Esophagus (tissue), 2 donors: ENCODE data around the gene SPTB. TPM values are rescaled to one million over a fixed set of nuclear protein-coding genes. Genes with fewer than 3 reads are reported as not detected.

ENCODE experiments used
- H3K27ac ChIP-seq, 2 donors: one replicate each; pipeline ENCODE4 v1.5.1; 2013; ENCODE audit warnings: low read depth in 2 of 2, mild to moderate bottlenecking in 2 of 2, inconsistent platforms in 1 of 2, low read length in 1 of 2, moderate library complexity in 1 of 2
- H3K27me3 ChIP-seq, 2 donors: one replicate each; pipeline ENCODE4 v1.6.1; 2013; ENCODE audit warnings: low read length in 2 of 2, control low read depth in 1 of 2, mild to moderate bottlenecking in 1 of 2; ENCODE audit not compliant: insufficient read depth in 2 of 2, control insufficient read depth in 1 of 2
- H3K36me3 ChIP-seq, 2 donors: one replicate each; pipeline ENCODE4 v1.6.1; 2013; ENCODE audit warnings: low read length in 1 of 2; ENCODE audit not compliant: control insufficient read depth in 2 of 2, insufficient read depth in 2 of 2
- H3K4me1 ChIP-seq, 2 donors: one replicate each; pipeline ENCODE4 v1.6.1; 2013; ENCODE audit warnings: low read length in 1 of 2; ENCODE audit not compliant: control insufficient read depth in 2 of 2, insufficient read depth in 2 of 2
- H3K4me3 ChIP-seq, 2 donors: one replicate each; pipeline ENCODE4 v1.5.1; 2013; ENCODE audit warnings: low read length in 2 of 2, mild to moderate bottlenecking in 2 of 2, low read depth in 1 of 2, moderate library complexity in 1 of 2
- H3K9me3 ChIP-seq, 2 donors: one replicate each; pipeline ENCODE4 v1.6.1; 2013; ENCODE audit warnings: mild to moderate bottlenecking in 2 of 2, low read depth in 1 of 2, low read length in 1 of 2, moderate library complexity in 1 of 2; ENCODE audit not compliant: control insufficient read depth in 2 of 2, insufficient read depth in 1 of 2
- WGBS, 2 donors: extraction: QIAGEN DNeasy Blood & Tissue Kit; methylation state at CpG; one replicate each; pipeline ENCODE4 v1.1.7; 2013; 5-methylcytosine and 5-hydroxymethylcytosine counted together
- polyA plus RNA-seq, 2 donors: library from polyadenylated mRNA; stranded (reverse); fragments of 200-250 nt; gene quantifications; one replicate each; pipeline ENCODE4 v1.2.3, GENCODE V29; 2013
- donor health status: healthy with polysubstance abuse.
- donor health status: Bipolar disorder and iron deficiency.

SPTB gene
- polyA plus RNA-seq, 2 donors, result 0.11 to 0.41 TPM

DNA sequence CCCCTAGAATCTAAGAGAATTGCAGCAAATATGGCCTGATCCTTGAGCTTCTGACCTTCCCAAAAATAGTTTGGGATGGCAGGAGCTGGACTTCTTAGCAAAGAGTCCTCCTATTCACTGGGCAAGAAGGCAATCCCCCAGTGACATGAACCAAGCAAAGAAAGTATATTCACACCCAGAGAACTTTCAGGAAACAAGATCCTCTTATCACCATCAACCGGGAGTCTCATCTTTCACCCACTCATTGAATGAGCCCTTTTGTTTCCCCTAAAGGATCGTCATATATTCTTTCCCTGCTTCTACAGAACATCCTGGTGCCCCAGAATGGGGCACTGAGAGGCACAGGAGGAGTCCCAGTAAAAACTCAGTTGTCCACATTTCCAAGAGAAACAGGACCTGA, 19.7 kb downstream of the SPTB start:
- Histone ChIP-seq H3K27me3 (no peaks in the 10 kb centered on the region), H3K9me3 (no peaks in the 10 kb centered on the region), H3K36me3 (no peaks in the 10 kb centered on the region), H3K4me3 (no peak overlapping the region), H3K27ac (no peak overlapping the region), H3K4me1 (no peaks in the 10 kb centered on the region)
- 46 to 49% methylated on average over 2 of the region's 2 CpGs for WGBS, 2 donors

DNA sequence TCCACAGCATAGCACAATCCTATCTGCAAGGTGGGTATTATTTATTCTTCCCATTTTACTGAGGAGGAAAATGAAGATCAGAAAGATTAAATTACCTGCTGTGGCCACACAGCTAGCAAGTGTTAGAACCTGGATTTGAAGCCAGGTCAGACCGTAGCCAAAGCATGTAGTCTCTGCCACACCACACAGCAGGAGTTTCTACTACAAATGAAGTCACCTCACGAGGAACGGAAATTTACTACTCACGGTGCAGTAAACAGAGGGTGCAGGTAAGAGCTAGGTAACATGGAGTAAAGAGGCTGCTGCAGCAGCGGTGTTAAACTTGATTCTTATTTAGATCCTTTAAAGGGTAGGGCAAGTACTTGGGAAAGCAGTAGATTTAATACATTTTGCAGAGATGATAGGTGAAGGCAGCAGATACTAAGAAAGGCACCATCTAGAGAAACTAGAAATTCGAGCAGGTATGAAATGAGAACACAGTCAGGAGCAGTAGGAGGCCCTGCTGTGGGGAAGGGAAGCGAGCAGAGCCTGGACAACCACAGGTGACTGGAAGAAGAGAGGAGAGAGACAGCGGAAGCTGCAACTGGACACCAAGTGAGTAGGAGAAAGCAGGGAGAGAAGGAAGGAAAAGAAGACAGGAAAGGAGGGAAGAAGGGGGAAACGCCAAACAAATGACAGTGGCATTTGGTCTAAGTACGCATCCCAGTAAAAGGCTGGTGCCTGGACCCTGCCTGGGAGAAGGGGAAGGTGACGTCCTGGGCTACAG, 21.5 kb downstream of the SPTB start:
- H3K4me3 ChIP-seq, result no peak overlapping the region
- no peak overlapping the region for H3K27ac ChIP-seq
- H3K9me3 ChIP-seq, result no peaks in the 10 kb centered on the region
- WGBS, 2 donors, result 73 to 74% methylated on average over 11 of the region's 11 CpGs
- H3K27me3 ChIP-seq, result no peaks in the 10 kb centered on the region
- no peaks in the 10 kb centered on the region for H3K36me3 ChIP-seq
- H3K4me1 ChIP-seq, result no peaks in the 10 kb centered on the region

DNA sequence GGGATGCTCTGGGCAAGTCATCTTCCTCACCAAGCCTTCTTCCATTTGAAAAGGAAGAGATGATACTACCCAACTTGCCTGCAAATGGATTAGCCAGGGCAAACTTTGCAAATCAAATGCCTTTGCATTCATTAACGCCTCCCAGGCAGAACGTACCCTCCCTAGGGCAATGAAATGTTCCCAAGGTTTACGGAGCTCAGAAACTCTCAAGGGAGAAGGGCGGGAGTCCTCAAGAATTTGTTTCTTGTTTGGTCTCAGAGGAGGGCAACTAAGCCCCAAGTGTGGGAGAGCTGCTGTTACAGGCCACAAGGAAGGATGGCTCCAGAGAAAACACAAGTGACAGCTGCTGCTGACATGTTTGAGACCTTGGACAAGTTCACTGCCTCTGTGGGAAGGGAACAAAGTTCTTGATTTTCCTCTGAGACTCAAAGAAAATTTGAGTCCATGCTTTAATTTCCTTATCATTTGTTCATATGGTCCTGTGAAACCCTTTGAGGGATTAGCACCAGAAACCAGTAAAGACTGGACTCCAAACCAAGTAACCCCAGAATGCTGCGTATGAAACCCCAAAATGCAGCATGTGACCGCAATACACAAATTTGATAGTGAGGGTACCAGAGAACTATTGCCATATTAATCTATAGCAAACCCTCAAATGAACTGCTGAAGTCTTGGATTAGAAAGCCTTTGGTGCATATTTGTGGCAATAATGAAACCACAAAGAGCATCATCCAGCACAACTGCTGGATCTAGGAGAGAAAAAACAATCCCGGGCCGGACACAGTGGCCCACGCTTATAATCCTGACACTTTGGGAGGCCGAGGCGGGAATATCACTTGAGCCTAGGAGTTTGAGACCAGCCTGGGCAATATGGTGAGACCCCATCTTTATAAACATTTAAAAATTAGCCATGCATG, 22.9 kb downstream of the SPTB start:
- H3K36me3 ChIP-seq, result no peaks in the 10 kb centered on the region
- H3K27me3 ChIP-seq, result no peaks in the 10 kb centered on the region
- no peak overlapping the region for H3K27ac ChIP-seq
- no peak overlapping the region for H3K4me3 ChIP-seq
- H3K4me1 ChIP-seq, result no peaks in the 10 kb centered on the region
- WGBS, 2 donors, result 81 to 83% methylated on average over 11 of the region's 11 CpGs
- H3K9me3 ChIP-seq, result no peaks in the 10 kb centered on the region

DNA sequence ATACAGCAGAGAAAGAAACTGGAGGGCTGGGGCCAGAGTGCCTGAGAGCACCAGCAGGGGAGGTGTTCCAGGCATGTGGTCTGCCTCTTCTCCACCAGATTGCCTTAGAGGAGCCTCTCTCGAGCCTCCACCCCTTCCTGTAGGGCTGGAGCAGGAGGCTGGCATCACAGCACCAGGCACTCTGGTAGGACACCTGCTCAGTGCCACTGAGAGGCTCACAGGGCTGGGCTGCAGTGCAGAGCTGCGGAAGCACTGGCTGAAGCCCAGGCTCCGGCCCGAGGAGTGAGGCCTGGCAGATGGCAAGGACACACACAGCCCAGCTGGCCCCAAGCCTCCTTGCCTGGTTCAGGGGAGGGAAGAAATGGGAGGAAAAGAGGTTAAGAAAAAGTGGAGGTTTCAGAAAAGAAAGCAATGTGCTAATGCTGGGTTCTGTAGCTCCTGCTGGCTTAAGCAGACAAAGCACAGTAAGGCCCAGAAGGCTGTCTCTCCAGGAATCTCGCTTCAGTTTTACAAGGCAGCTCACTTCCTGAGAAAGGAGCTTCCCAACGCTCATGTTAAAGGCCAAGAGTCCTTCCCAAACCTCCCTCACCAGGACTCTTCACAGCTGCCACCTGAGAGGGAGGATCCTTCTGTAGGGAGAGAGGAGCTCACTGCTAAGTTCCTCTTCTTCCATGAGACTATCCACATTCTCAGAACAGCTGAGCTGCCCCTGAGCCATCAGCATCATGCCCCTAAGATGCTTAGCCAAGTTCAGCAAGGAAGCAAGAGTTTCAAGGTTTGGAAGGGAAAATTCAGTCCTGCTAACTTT, 23.8 kb downstream of the SPTB start:
- no peak overlapping the region for H3K27ac ChIP-seq
- no peaks in the 10 kb centered on the region for H3K27me3 ChIP-seq
- WGBS, 2 donors, result 59 to 63% methylated on average over 6 of the region's 6 CpGs
- H3K4me3 ChIP-seq, result no peak overlapping the region
- H3K4me1 ChIP-seq, result no peaks in the 10 kb centered on the region
- H3K36me3 ChIP-seq, result no peaks in the 10 kb centered on the region
- H3K9me3 ChIP-seq, result no peaks in the 10 kb centered on the region

DNA sequence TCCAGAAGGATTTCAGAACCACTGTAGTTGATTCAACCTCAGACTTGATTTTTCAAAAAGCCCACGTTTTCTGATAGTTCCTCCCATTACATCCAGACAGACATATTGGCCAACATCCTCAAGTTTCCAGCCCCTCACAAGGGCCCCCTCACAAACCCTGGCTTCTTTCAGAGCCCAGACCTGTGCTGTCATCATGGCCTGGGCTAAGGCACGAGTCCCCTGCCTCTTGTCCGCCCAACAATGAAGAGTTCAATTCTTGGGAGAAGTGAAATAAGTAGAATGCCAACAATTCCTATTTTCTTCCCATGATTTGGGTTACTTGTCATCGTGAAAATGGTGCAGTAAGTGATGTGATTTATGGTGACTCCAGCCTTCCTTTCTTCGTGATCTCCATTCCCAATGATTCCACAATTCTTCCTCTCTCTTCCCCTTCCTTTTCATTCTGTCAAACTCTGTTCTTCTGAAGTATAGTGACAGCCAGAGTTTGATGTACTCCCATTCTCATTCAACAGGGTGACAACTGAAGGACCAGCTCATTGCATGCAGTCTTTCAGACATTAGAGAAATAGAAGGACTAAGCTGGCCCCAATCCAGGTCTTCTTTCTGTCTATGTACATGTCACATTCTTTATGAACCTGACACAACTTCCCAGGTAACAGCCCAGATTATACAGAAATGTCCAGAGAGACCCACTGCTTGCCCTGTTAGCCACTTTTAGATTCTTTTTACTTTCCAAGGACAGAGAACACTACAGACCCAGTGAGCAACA, 29.2 kb downstream of the SPTB start:
- Histone ChIP-seq H3K36me3 (no peaks in the 10 kb centered on the region), H3K9me3 (no peaks in the 10 kb centered on the region), H3K27ac (no peak overlapping the region), H3K4me3 (no peak overlapping the region), H3K4me1 (no peaks in the 10 kb centered on the region), H3K27me3 (no peaks in the 10 kb centered on the region)
- 82% methylated on average over 5 of the region's 5 CpGs for WGBS, 2 donors

DNA sequence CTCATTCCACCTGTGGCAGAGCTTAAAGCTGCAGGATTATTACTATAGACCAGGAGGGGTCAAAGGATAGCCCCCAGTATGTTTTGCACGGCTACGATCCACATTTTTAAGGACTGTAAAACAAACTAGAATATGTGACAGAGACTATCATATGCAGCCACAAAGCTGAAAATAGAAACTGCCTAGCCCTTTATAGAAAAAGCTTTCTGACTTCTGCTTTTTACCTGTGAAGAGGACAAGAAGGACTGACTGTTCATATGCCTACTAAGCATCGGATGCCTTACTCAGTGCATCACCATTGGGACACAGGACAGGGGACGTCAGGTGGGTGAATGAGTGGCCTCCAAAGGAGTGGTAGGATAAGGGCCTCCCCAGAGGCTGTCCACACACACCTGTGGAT, 29.8 kb downstream of the SPTB start:
- no peaks in the 10 kb centered on the region for H3K4me1 ChIP-seq
- no peaks in the 10 kb centered on the region for H3K27me3 ChIP-seq
- H3K9me3 ChIP-seq, result no peaks in the 10 kb centered on the region
- H3K27ac ChIP-seq, result no peak overlapping the region
- no peak overlapping the region for H3K4me3 ChIP-seq
- no peaks in the 10 kb centered on the region for H3K36me3 ChIP-seq
- 84 to 89% methylated on average over 4 of the region's 4 CpGs for WGBS, 2 donors

DNA sequence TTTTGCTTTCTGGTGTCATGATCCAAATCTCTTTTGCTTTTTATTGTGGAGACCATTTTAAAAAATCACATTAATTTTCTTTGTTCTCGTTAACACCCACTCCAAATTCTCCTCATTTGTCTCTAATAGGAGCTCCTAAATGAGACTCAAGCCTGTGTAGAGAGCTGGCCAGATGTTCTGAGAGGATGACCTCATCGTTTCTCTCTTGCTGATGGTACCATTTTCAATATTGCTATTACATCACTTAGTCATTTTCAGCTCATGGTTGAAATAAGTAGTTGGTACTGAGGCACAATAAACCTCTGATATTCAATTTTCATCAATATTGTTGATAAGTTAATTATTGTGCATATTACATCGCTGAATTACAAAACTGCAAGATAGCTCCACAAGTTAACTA, 31.5 kb downstream of the SPTB start:
- no peaks in the 10 kb centered on the region for H3K4me1 ChIP-seq
- no peak overlapping the region for H3K27ac ChIP-seq
- H3K4me3 ChIP-seq, result no peak overlapping the region
- no peaks in the 10 kb centered on the region for H3K36me3 ChIP-seq
- H3K27me3 ChIP-seq, result no peaks in the 10 kb centered on the region
- peaks cover 0 to 2% of the 10 kb centered on the region in 2 donors for H3K9me3 ChIP-seq
- 81 to 82% methylated on average over 3 of the region's 3 CpGs for WGBS, 2 donors

DNA sequence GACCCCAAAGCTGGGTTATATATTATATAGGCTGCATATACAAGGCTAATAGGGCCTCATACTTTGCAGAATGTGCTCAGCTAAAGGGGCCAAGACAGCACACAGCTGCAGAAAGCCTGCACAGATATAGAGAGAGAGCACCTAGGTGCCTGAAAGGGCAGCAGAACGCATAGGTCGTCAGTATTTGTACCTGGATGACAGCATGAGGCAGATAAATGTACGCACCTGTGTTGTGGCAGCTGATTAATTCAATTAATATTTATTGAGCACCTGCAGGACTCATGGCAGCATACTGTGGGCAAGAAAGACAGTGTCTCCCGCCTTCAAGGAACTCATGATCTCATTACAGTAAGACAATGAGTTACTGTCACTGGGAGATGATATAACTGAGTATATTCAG, 33.4 kb downstream of the SPTB start:
- Histone ChIP-seq H3K27ac (no peak overlapping the region), H3K36me3 (no peaks in the 10 kb centered on the region), H3K9me3 (peaks cover 0 to 2% of the 10 kb centered on the region in 2 donors), H3K4me3 (no peak overlapping the region), H3K27me3 (no peaks in the 10 kb centered on the region), H3K4me1 (no peaks in the 10 kb centered on the region)
- WGBS, 2 donors, result 88 to 89% methylated on average over 4 of the region's 4 CpGs

DNA sequence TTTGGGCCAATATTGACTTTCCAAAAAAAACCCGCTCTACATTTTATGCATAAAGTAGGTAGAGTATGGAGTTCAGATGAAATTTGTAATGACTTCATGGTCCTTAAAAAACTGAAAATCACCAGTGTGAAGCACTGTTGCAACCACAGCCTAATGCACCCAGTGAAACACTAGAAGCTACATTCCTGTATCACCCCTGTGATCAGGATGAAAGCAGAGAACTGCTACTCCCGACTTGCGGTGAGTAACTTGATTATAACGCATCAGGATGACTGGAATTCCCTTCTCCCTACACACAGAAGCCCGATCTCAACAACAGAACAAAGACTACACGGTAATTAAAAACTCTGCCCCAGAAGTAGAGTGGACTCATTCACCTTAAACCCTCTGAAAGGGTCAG, 33.8 kb downstream of the SPTB start:
- Histone ChIP-seq H3K36me3 (no peaks in the 10 kb centered on the region), H3K27me3 (no peaks in the 10 kb centered on the region), H3K9me3 (peaks cover 0 to 2% of the 10 kb centered on the region in 2 donors), H3K27ac (no peak overlapping the region), H3K4me3 (no peak overlapping the region), H3K4me1 (no peaks in the 10 kb centered on the region)
- WGBS, 2 donors, result 59 to 63% methylated on average over 6 of the region's 6 CpGs
